GM19099 (cell line): ENCODE data around the gene FBXW12.
"Not testable (repeated sequence)": the region's sequence is repeated elsewhere in the genome, so short reads cannot be mapped to it uniquely, and the experiment has no call there.

ENCODE experiments used
- POLR2A ChIP-seq: IDR thresholded peaks from 3 replicates; pipeline ENCODE4 v1.6.1; 2011; ENCODE audit warnings: low read depth; ENCODE audit not compliant: insufficient read length; ENCODE audit errors: extremely low read depth

The FBXW12 gene

DNA sequence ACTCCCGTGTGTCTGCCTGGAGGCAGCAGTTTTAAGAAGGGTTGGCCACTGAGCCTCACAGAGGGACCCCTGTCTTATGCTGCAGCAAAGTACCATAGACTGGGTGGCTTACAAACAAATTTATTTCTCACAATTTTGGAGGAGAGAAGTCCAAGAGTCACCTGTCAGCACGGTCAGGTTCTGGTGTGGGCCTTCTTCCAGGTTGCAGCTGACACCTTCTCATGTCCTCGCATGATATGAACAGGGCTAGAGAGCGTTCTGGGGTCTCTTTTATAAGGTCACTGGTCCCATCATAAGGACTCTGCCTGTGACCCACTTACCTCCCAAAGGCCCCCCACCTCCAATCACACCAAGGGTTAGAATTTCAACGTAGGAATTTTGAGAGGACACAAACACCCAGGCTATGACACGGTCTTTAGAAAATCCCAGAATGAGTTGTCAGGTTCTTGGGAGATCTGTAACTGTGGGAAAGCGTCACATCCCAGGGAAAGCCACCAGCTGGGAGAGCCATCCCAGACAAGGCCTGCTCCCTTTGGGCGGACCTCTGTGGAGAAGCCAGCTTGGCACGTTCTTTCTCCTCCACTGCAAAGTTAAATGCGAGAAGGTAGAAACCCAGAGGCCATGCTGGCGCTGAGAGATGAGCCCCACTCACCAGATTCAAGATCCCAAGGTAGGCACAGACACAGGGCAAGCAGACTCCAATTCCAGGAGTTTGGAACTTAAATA lies at the start of gene FBXW12:
Gene FBXW12 (plus strand): TSS at position 569 of the 726 bp plus-strand sequence. CDS start 549 bp downstream, outside the sequence.
- no peak for TF ChIP-seq POLR2A

- TF ChIP-seq POLR2A = not testable (repeated sequence)
These were observed 38.4 kb upstream of the FBXW12 start, which contains the start of gene SPINK8 for GRCh38 chr3:48333346-48334245. Gene SPINK8 (minus strand): TSS chr3:48333661. CDS start chr3:48328341, 5,320 bp downstream.

DNA sequence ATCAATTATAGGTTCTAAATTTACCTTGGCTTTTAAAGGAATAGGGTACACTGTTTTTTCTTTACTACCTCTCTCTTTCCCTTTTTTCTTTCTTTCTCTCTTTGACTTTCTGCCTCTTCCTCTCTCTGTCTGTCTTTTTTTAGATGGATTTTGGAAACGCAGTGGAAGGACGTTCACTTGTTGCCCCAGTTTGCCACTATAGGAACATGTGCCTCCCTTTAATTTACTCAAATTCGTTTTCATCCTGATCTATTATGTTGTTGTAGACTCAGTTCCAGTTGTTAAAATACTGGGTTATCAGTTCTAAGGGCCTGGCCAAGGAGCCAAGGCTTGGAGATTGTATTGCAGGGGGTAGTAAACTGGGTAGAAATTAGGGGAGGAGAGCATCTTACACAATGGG lies 37.4 kb upstream of the FBXW12 start:
- no peak for TF ChIP-seq POLR2A

DNA sequence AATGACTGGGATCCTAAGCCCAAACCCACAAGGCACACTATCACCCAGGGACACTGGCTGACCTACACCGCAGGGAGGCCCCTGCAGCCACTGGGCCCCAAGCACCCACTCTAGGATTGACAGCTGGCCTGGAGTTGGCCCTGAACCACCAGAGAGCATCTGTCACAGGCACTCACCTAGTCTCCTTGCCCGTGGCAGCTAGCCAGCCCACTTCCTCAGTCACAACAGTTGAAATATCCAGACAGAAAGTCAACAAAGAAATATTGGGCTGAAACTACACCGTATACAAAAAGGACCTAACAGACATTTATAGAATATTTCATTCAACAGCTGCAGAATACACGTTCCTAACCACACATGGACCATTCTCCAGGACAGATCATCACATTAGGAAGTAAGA lies 33.4 kb upstream of the FBXW12 start:
- TF ChIP-seq POLR2A = no peak

DNA sequence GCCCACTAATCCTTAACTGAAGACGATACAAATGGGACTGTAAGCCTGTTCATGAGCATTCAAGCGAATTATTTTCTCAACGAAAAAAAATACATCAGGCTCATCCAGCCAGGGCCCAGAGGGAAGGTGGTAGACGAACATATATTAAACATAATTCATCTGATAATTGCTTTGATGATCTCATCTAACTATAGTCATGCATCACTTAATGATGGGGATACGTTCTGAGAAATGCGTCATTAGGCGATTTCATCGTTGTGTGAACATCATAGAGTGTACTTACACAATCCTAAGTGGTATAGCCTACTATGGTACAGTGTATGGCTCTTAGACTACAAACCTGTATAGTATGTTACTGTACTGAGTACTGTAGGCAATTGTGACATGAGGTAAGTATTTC lies 28.6 kb upstream of the FBXW12 start:
- TF ChIP-seq POLR2A = no peak

DNA sequence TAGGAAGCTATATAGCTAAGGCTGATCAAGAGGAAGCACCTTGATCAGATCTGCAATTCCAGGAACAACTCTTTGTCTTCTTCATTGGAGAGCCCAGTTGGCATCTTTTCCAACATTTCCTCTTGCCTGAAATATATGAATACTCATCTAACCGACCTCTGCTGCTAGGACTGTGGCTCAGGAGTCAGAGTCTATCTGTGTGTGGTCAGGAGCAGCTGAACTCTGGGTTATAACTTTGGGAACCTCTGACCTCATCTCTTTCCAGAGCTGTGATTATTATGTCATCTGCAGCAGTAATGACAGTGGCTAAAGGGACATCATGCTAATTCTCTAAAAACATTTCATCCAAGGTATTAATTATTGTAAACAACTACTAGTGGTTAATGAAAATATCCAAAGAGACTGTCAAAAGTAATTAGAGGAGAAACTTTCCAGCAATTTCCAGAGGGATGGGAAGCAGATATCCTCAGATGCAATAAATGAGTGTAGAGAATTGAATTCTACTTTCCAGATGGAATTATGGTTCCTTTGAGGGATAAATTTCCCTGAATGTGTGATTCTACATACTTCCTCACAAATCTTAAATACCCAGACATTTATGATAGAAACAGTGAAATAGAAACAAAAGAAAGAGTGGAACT lies 27.0 kb upstream of the FBXW12 start:
- no peak for TF ChIP-seq POLR2A

DNA sequence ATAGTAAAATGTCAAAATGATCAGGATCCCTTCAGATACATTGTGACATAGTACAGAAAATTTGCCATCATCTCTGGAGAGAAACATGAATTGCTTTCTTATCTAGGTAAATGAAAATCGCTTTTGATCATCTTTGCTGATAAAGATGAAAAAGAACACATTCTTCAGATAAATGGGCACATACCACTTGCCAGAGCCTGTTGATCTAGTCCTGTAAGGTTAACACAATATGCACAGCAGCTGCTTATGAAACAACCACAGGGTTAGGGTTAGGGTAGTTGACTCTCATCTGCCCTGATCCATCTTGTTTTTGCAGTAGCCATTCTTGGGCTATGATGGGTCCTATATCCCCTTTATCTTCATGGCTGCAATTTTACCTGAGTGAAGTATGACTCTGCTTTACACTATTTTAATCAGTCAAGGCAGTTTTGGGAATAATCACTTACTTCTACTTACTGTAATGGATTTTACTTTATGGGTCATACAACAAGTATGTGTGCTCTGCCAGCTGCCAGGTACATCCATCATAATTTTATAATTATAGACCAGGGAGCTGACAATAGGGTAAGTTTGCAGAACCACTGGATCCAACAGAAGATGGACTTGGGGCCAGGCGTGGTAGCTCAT lies 26.0 kb upstream of the FBXW12 start:
- TF ChIP-seq POLR2A = no peak

- no peak for TF ChIP-seq POLR2A
These were observed 24.5 kb upstream of the FBXW12 start for GRCh38 chr3:48347500-48347899.

DNA sequence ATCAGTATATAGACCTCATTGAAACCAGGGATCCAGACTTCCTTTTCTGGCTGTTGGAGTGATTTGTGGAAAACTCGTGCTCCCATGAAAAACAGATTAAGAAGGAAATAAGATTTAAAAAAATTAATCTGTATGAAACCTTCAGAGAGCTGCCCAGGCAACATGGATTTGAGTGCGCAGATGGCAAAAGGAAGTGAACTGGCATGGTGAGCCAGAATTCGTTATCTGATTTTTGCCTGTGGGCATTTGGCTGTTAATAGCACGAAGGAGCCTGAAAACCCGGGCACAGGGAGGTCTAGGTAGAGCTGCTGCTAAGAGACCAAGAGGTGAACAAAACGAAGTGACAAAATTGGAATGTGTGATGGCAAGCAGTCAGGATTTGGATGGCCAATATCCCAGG lies 19.5 kb upstream of the FBXW12 start:
- TF ChIP-seq POLR2A = no peak

DNA sequence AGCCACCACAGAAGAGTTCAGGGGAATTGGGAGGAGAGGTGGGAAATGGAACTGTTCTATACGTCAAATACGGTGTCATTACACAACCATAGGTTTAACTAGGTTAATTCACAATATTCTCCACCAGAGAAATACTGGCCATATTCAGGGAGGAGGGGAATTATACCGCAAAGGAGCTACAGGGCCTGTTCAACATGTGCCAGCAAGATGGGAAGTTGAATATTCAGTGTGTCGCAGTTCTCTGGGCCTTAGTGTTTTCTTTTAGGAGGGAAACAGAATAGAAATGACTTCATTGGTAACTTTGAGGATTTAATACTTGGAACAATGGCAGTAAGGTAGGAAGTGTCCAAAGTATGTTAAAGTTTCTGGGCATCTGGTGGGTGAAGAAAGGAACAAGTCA lies 18.0 kb upstream of the FBXW12 start:
- TF ChIP-seq POLR2A = no peak

DNA sequence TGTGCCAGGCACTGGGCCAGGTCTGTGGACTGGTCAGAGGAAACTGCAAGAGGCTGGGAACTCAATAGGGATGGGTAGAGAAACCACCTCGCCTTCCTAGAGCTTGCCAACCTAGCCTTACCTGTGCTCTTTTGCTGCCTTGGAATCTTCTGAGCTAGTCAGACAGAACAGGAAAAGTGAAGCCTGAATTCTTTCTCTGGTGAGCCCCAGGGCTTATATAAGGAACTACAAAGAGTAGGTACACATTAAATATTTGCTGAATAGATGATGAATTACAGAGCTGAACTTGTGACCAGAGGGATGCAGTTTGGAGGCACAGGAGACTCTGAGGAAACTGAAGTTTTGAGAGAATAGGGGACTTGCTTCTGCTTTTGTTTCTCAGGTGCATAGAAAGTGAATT lies 15.6 kb upstream of the FBXW12 start:
- TF ChIP-seq POLR2A = no peak

DNA sequence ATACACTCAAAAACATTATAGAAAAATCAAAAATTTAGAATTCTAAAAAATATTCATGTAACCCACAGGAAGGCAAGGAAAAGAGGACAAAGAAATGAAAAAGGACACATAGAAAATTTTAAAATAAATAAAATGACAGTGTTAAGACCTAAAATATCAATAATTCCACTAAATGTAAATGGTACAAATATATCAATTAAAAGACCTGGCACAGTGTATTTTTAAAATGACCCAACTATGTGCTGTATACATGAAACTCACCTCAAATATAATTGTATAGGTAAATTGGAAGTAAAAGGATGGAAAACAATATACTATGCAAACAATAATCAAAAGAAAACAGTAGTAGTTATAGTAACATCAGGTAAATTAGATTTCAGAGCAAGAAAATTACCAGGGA lies 10.1 kb upstream of the FBXW12 start:
- no peak for TF ChIP-seq POLR2A

DNA sequence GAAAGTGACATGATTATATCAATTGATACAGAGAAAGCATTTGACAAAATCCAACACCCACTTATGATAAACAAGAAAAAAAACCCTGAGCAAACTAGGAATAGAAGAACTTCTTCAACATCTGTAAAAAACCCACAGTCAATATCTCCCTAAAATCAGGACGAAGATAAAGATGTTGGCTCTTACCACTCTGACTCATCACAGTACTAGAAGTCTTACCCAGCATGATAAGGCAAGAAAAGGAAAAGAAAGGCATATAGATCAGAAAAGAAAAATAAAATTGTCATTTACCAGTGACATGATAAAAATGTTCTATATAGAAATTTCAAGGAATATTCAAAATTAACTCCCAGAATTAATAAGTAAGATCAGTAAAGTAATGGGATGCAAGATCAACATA lies 7.2 kb upstream of the FBXW12 start:
- TF ChIP-seq POLR2A = no peak

DNA sequence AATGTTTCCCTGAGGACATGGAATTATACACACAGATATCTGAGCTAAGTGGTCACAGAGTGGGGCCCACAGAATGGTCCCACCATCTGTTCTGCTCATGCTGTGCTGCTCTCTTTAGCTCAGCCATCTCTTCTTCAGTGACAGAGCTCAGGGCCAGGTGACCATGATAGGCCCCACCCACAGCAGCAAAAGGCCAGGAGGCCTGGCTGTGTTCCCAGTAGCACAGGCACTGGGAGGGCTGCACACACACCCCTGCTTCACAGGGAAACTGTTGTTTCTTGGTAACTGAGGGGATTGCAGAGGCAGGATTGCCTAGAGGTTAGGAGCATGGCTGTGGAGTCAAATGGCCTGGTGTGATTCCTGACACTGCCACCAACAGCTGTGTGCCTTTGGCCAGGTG lies 4.8 kb upstream of the FBXW12 start:
- no peak for TF ChIP-seq POLR2A

- no peak for TF ChIP-seq POLR2A
These were observed 2.2 kb upstream of the FBXW12 start for GRCh38 chr3:48369693-48370332.

DNA sequence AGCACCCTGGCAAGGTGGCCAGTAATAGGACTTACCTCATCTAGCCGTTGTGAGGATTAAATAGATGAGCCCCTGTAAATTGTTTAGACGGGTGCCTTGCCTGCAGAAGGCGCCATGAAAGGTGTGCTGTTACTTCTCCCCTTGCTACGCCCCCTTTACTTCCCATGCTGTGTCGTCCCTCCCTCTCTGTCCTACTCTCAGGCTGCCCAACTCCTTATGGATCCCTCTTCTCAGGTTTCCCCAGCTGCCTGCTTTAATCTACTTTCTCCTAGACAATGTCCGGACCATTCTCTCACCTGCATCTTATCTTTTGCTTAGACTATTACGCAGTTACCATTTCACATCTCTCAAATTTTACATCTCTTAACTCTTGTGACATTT lies 1.7 kb upstream of the FBXW12 start:
- TF ChIP-seq POLR2A = no peak
